SJSA1 (cell line): ENCODE data around the gene CMAS. TPM values are rescaled to one million over a fixed set of nuclear protein-coding genes. Genes with fewer than 3 reads are reported as not detected.

Source experiments
- DNase-seq, 2 experiments: peaks; one replicate each; pipeline ENCODE4 v3.0.0-alpha.2; 2015 to 2020; ENCODE audit warnings: low spot score in 2 of 2, low read depth in 1 of 2
- H3K27ac ChIP-seq: fragments of 250-450 bp; sonication (Bioruptor Pico); 2 replicates; pipeline ENCODE4 v1.5.1; 2020; ENCODE audit warnings: mild to moderate bottlenecking, moderate library complexity
- H3K27me3 ChIP-seq: fragments of 250-450 bp; sonication (Bioruptor Pico); replicated peaks from 2 replicates; pipeline ENCODE4 v1.5.1; 2020; ENCODE audit warnings: mild to moderate bottlenecking, moderate library complexity
- H3K36me3 ChIP-seq: fragments of 250-450 bp; sonication (Bioruptor Pico); 2 replicates; pipeline ENCODE4 v1.5.1; 2020; ENCODE audit warnings: mild to moderate bottlenecking
- H3K4me1 ChIP-seq: fragments of 250-450 bp; sonication (Bioruptor Pico); replicated peaks from 2 replicates; pipeline ENCODE4 v1.6.1; 2021; ENCODE audit warnings: mild to moderate bottlenecking
- H3K4me3 ChIP-seq: fragments of 250-450 bp; sonication (Bioruptor Pico); 2 replicates; pipeline ENCODE4 v1.5.1; 2020; ENCODE audit warnings: mild to moderate bottlenecking
- H3K9me3 ChIP-seq: fragments of 250-450 bp; sonication (Bioruptor Pico); replicated peaks from 2 replicates; pipeline ENCODE4 v1.5.1; 2020; ENCODE audit warnings: mild to moderate bottlenecking
- total RNA-seq: library from RNA; depleted of rRNA; stranded (reverse); fragments of >200 nt; shearing (Covaris generic); gene quantifications from 2 replicates; pipeline ENCODE4 v1.2.3, GENCODE V29; 2014; rRNA removed

Gene CMAS
- total RNA-seq, 1 experiment from 2014 or later, result 40.4 TPM

DNA sequence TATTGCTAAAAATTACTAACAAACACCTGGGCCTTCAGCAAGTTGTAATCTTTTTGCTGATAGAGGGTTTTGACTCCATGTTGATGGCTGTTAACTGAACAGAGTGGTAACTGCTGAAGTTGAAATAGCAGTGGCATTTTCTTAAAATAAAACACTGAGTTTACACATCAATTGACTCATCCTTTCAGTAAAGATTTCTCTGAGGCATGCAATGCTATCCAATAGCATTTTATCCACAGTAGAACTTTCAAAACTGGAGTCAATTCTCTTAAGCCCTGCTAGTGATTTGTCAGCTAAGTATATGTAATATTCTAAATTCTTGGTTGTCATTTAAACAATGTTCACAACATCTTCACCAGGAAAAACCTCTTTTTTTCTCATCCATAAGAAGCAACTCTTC, 59.5 kb downstream of the CMAS start:
- no peaks in the 10 kb centered on the region for H3K9me3 ChIP-seq

DNA sequence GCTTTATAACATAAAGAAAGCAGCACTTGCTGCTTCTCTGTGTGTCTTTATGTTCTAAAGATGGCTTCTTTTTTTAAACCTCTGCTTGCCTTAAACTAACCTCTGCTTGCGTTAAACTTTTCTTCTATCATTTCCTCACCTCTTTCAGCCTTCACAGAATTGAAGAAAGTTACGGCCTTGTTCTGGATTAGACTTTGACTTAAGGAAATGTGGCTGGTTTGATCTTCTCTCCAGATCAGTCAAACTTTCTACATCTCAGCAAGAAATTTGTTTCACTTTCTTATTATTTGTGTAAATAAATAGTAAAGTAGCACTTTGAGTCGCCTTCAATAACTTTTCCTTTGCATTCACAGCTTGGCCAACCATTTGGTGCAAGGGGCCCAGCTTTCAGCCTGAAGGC, 64.2 kb downstream of the CMAS start:
- no peak for DNase-seq
- Histone ChIP-seq H3K27me3 (no peaks in the 10 kb centered on the region), H3K36me3 (no peaks in the 10 kb centered on the region), H3K4me3 (no peak overlapping the region), H3K4me1 (no peaks in the 10 kb centered on the region), H3K27ac (no peak overlapping the region), H3K9me3 (no peaks in the 10 kb centered on the region)

More for the DNA sequence above, 59.5 kb downstream of the CMAS start:
- DNase-seq, result no peak
- no peak overlapping the region for H3K4me3 ChIP-seq
- H3K36me3 ChIP-seq, result no peaks in the 10 kb centered on the region
- no peaks in the 10 kb centered on the region for H3K4me1 ChIP-seq
- no peak overlapping the region for H3K27ac ChIP-seq
- H3K27me3 ChIP-seq, result no peaks in the 10 kb centered on the region

Other genes with a start within 250 kb of the CMAS start
- 0.63 and 1.4 TPM in 2 replicates for gene ABCC9, start 104.8 kb upstream of the CMAS start, total RNA-seq